Peyer's patch (tissue), 4 donors: ENCODE measurements around the gene MED13L. TPM values are rescaled to one million over a fixed set of nuclear protein-coding genes. Genes with fewer than 3 reads are reported as not detected.

Experiments used
- DNase-seq, 3 donors: peaks; one replicate each; pipeline ENCODE4 v3.0.0-alpha.2; 2017 to 2019
- H3K27ac ChIP-seq, 4 donors: fragments of 200-600 bp; sonication (generic); one replicate each; pipeline ENCODE4 v1.5.1; 2016 to 2019
- H3K27me3 ChIP-seq, 2 donors: fragments of 200-600 bp; sonication (generic); one replicate each; pipeline ENCODE4 v1.5.1; 2019
- H3K36me3 ChIP-seq, 3 donors: fragments of 200-600 bp; sonication (generic); one replicate each; pipeline ENCODE4 v1.5.1; 2016 to 2019
- H3K4me1 ChIP-seq, 4 donors: fragments of 200-600 bp; sonication (generic); one replicate each; pipeline ENCODE4 v1.5.1; 2016 to 2019
- H3K4me3 ChIP-seq, 4 donors: fragments of 200-600 bp; sonication (generic); 1 replicate in 3 of 4; 2 replicates in 1 of 4; pipeline ENCODE4 v1.5.1; 2016 to 2019; ENCODE audit warnings: mild to moderate bottlenecking in 1 of 4
- H3K9me3 ChIP-seq, 4 donors: fragments of 200-600 bp; sonication (generic); one replicate each; pipeline ENCODE4 v1.5.1; 2016 to 2019; ENCODE audit warnings: mild to moderate bottlenecking in 1 of 4
- POLR2A ChIP-seq, 2 donors: fragments of 450-650 bp; IDR thresholded peaks; one replicate each; pipeline ENCODE4 v1.5.1; 2017; ENCODE audit warnings: antibody characterized with exemption in 2 of 2, mild to moderate bottlenecking in 2 of 2, moderate library complexity in 2 of 2
- small RNA-seq, 2 donors: library from RNA; depleted of rRNA; stranded (forward); fragments of <200 nt; gene quantifications; one replicate each; pipeline ENCODE3, GENCODE V24; 2016
- total RNA-seq, 4 donors: library from RNA; depleted of rRNA; stranded (reverse); fragments of >200 nt; gene quantifications; one replicate each; pipeline ENCODE4 v1.1.0, GENCODE V29; 2016
- TF ChIP-seq, protein P1 (sequence below), 6 experiments: fragments of 450-650 bp in 4 of 6; fragments of 200-600 bp in 2 of 6; sonication (generic) in 1 of 6; IDR thresholded peaks; one replicate each; pipeline ENCODE4 v1.5.1; 2017 to 2019; ENCODE audit warnings: antibody characterized with exemption in 6 of 6, mild to moderate bottlenecking in 3 of 6, moderate library complexity in 1 of 6

The MED13L gene
- total RNA-seq, 4 donors from 2014 or later = 127 to 181 (median 145) TPM

GRCh38 chr12:115910057-115910456 lies 367.4 kb downstream of the MED13L start:
- H3K4me3 ChIP-seq = no peak overlapping the region
- no peaks in the 10 kb centered on the region for H3K27me3 ChIP-seq
- H3K9me3 ChIP-seq = no peaks in the 10 kb centered on the region
- no peaks in the 10 kb centered on the region for H3K4me1 ChIP-seq
- H3K27ac ChIP-seq = no peak overlapping the region
- no peak for DNase-seq
- TF ChIP-seq, protein P1, sequence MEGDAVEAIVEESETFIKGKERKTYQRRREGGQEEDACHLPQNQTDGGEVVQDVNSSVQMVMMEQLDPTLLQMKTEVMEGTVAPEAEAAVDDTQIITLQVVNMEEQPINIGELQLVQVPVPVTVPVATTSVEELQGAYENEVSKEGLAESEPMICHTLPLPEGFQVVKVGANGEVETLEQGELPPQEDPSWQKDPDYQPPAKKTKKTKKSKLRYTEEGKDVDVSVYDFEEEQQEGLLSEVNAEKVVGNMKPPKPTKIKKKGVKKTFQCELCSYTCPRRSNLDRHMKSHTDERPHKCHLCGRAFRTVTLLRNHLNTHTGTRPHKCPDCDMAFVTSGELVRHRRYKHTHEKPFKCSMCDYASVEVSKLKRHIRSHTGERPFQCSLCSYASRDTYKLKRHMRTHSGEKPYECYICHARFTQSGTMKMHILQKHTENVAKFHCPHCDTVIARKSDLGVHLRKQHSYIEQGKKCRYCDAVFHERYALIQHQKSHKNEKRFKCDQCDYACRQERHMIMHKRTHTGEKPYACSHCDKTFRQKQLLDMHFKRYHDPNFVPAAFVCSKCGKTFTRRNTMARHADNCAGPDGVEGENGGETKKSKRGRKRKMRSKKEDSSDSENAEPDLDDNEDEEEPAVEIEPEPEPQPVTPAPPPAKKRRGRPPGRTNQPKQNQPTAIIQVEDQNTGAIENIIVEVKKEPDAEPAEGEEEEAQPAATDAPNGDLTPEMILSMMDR (IDR thresholded peaks at IDR 0.05) = no peak
- TF ChIP-seq POLR2A (IDR thresholded peaks at IDR 0.05) = no peak
- H3K36me3 ChIP-seq = no peaks in the 10 kb centered on the region

Small RNA genes within 50 kb of the gene (small RNA-seq; reads per million reads assigned to genes)
- gene MIR620 (0 reads per million in 2 donors), gene RNU6-1188P (0 reads per million in 2 donors), gene SNRPGP18 (0 reads per million in 2 donors)
